Stomach (tissue), 9 donors: ENCODE results near the gene RABGAP1. TPM values are rescaled to one million over a fixed set of nuclear protein-coding genes. Genes with fewer than 3 reads are reported as not detected.
A peak's percentile ranks its signal among the peaks of the same experiment; 100 is the strongest.

Source experiments
- DNase-seq, 2 donors: peaks; one replicate each; pipeline versions ENCODE4 v3.0.0 to v3.0.0-alpha.2; 2013 to 2019
- H3K27ac ChIP-seq, 5 donors: fragments of 200-600 bp in 4 of 5; sonication (generic) in 4 of 5; one replicate each; pipeline ENCODE4 v1.5.1; 2013 to 2019; ENCODE audit warnings: mild to moderate bottlenecking in 1 of 5, moderate library complexity in 1 of 5
- H3K27me3 ChIP-seq, 3 donors: fragments of 200-600 bp; sonication (generic); one replicate each; pipeline ENCODE4 v1.5.1; 2017 to 2019; ENCODE audit warnings: mixed run types in 1 of 3
- H3K36me3 ChIP-seq, 4 donors: fragments of 200-600 bp; sonication (generic); 1 replicate in 3 of 4; 2 replicates in 1 of 4; pipeline ENCODE4 v1.5.1; 2016 to 2019
- H3K4me1 ChIP-seq, 4 donors: fragments of 200-600 bp; sonication (generic); one replicate each; pipeline ENCODE4 v1.5.1; 2016 to 2019
- H3K4me3 ChIP-seq, 4 donors: fragments of 200-600 bp; sonication (generic) in 3 of 4; one replicate each; pipeline ENCODE4 v1.5.1; 2016 to 2019; ENCODE audit warnings: mild to moderate bottlenecking in 1 of 4
- H3K9me3 ChIP-seq, 4 donors: fragments of 200-600 bp; sonication (generic); one replicate each; pipeline ENCODE4 v1.5.1; 2016 to 2019
- CTCF ChIP-seq, 7 experiments: fragments of 450-650 bp in 4 of 7; fragments of 200-600 bp in 3 of 7; sonication (generic) in 3 of 7; IDR thresholded peaks; one replicate each; pipeline ENCODE4 v1.5.1; 2016 to 2019; ENCODE audit warnings: antibody characterized with exemption in 7 of 7, control low read depth in 2 of 7, mild to moderate bottlenecking in 1 of 7
- EP300 ChIP-seq: sonication (generic); formaldehyde crosslinking; IDR thresholded peaks from one replicate; pipeline ENCODE4 v1.6.1; 2017; ENCODE audit warnings: antibody characterized with exemption
- POLR2A ChIP-seq, 4 donors: fragments of 450-650 bp; IDR thresholded peaks; one replicate each; pipeline ENCODE4 v1.6.1; 2016; ENCODE audit warnings: antibody characterized with exemption in 4 of 4, control low read depth in 2 of 4, mild to moderate bottlenecking in 1 of 4, moderate library complexity in 1 of 4
- POLR2AphosphoS5 ChIP-seq, 3 donors: sonication (generic); formaldehyde crosslinking; IDR thresholded peaks; one replicate each; pipeline ENCODE4 v1.6.1; 2016; ENCODE audit warnings: antibody characterized with exemption in 3 of 3
- WGBS, 5 donors: extraction: QIAGEN DNeasy Blood & Tissue Kit in 3 of 5; methylation state at CpG; one replicate each; pipeline versions ENCODE4 v1.1.5 to v1.1.7; 2013 to 2018; 5-methylcytosine and 5-hydroxymethylcytosine counted together
- intact Hi-C: fragments of 100-400 bp; cut with DNase I; formaldehyde crosslinking; loops from one replicate; pipeline ENCODE4 v1.15.1; 2023; ENCODE audit warnings: low total_unique reads
- polyA plus RNA-seq, 3 donors: library from polyadenylated mRNA; stranded (reverse); fragments of 200-250 nt; gene quantifications; one replicate each; pipeline ENCODE4 v1.2.3, GENCODE V29; 2013
- total RNA-seq, 5 donors: library from RNA; depleted of rRNA; stranded (reverse); fragments of >200 nt; gene quantifications; one replicate each; pipeline versions ENCODE4 v1.1.0 to v1.2.3, GENCODE V29; 2014 to 2016
- donor health status: healthy with polysubstance abuse.
- donor health status: Bipolar disorder and iron deficiency.
- donor health status: healthy.

The RABGAP1 gene
- total and polyA plus RNA-seq, 8 donors = 7.0 to 157 (median 33.0) TPM

GRCh38 chr9:122961139-122961538, 20.3 kb downstream of the RABGAP1 start:
- intact Hi-C loops = no loop called here
- H3K27me3 ChIP-seq = no peaks in the 10 kb centered on the region
- H3K4me1 ChIP-seq = peaks cover 0 to 15% (median 2%) of the 10 kb centered on the region in 4 donors
- TF ChIP-seq POLR2A (IDR thresholded peaks at IDR 0.05) (no peak), POLR2AphosphoS5 (IDR thresholded peaks at IDR 0.05) (no peak), CTCF (IDR thresholded peaks at IDR 0.05) (no peak), EP300 (no peak)
- 86 to 100% (median 93%) methylated on average over 1 of the region's 1 CpG for WGBS, 5 donors
- peaks cover 0 to 57% (median 45%) of the 10 kb centered on the region in 4 donors for H3K36me3 ChIP-seq
- DNase-seq = no peak
- H3K4me3 ChIP-seq = no peak overlapping the region
- H3K27ac ChIP-seq = no peak overlapping the region
- no peaks in the 10 kb centered on the region for H3K9me3 ChIP-seq

GRCh38 chr9:122975196-122975595, 34.4 kb downstream of the RABGAP1 start:
- intact Hi-C loops = no loop called here

DNA sequence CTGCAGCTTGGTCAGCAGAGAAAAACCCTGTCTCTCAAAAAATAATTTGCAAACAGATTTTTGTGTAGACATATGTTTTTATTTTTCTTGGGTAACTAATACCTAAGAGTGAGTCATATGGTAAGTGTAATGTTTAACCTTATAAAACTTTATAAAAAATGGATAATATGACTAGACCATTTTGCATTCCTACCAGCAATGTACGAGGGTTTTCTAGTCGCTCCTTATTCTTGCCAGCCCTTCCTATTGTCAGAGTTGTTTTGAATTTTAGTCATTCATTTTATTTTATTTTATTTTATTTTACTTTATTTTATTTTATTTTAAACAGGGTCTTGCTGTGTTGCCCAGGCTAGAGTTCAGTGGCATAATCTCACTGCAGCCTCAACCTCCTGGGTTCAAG, 37.8 kb downstream of the RABGAP1 start:
- H3K36me3 ChIP-seq = peaks cover 0 to 19% (median 7%) of the 10 kb centered on the region in 4 donors
- no peak overlapping the region for H3K27ac ChIP-seq
- no peak overlapping the region for H3K4me3 ChIP-seq
- no peaks in the 10 kb centered on the region for H3K9me3 ChIP-seq
- no peak for DNase-seq
- peaks cover 0 to 28% (median 15%) of the 10 kb centered on the region in 4 donors for H3K4me1 ChIP-seq
- H3K27me3 ChIP-seq = no peaks in the 10 kb centered on the region
- TF ChIP-seq EP300 = no peak
- intact Hi-C loops = no loop called here
- WGBS, 5 donors = 48 to 91% (median 69%) methylated on average over 2 of the region's 2 CpGs

More at GRCh38 chr9:122975196-122975595, 34.4 kb downstream of the RABGAP1 start:
- Histone ChIP-seq H3K9me3 (no peaks in the 10 kb centered on the region), H3K4me3 (no peak overlapping the region), H3K36me3 (peaks cover 0 to 37% (median 31%) of the 10 kb centered on the region in 4 donors), H3K27ac (peak overlapping the region in 4 of 5 donors; percentile 18 to 65 (median 31)), H3K27me3 (no peaks in the 10 kb centered on the region), H3K4me1 (peaks cover 0 to 21% (median 10%) of the 10 kb centered on the region in 4 donors)
- 51 to 66% (median 64%) methylated on average over 2 of the region's 2 CpGs for WGBS, 5 donors
- no peak for DNase-seq
- no peak for TF ChIP-seq POLR2AphosphoS5 (IDR thresholded peaks at IDR 0.05)
- no peak for TF ChIP-seq EP300
- TF ChIP-seq POLR2A (IDR thresholded peaks at IDR 0.05) = no peak
- no peak for TF ChIP-seq CTCF (IDR thresholded peaks at IDR 0.05)

DNA sequence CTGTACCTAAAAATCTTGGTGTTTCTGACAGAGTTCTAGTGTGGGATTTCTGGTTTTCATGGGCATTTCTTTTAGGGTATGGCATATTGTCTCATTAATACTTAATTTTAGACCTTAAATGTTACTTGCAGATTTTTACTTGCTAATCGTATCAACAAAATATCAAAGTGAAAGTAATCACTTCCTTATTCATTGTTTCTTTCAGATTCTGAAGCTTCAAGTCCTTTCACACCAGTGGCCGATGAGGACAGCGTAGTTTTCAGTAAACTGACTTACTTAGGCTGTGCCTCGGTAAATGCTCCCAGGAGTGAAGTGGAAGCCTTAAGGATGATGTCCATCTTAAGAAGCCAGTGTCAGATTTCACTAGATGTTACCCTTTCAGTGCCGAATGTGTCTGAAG, 45.2 kb downstream of the RABGAP1 start:
- peaks cover 17 to 66% (median 60%) of the 10 kb centered on the region in 4 donors for H3K36me3 ChIP-seq
- TF ChIP-seq CTCF (IDR thresholded peaks at IDR 0.05) (no peak), POLR2AphosphoS5 (IDR thresholded peaks at IDR 0.05) (no peak), POLR2A (IDR thresholded peaks at IDR 0.05) (no peak), EP300 (no peak)
- DNase-seq = no peak
- intact Hi-C loops = loop anchor here (10.0 kb wide), 1 partner anchor 521 kb away; no protein-coding TSS in a partner anchor
- H3K4me1 ChIP-seq = peaks cover 0 to 10% (median 5%) of the 10 kb centered on the region in 4 donors
- 74 to 82% (median 80%) methylated on average over 5 of the region's 5 CpGs for WGBS, 5 donors
- no peak overlapping the region for H3K4me3 ChIP-seq
- H3K27ac ChIP-seq = no peak overlapping the region
- H3K27me3 ChIP-seq = no peaks in the 10 kb centered on the region
- H3K9me3 ChIP-seq = no peaks in the 10 kb centered on the region

GRCh38 chr9:122988141-122988540, 47.3 kb downstream of the RABGAP1 start:
- H3K36me3 ChIP-seq = peaks cover 20 to 74% (median 68%) of the 10 kb centered on the region in 4 donors
- 88 to 100% (median 89%) methylated on average over 2 of the region's 2 CpGs for WGBS, 5 donors
- intact Hi-C loops = loop anchor here (10.0 kb wide), 1 partner anchor 523 kb away; no protein-coding TSS in a partner anchor

More at GRCh38 chr9:122988141-122988540, 47.3 kb downstream of the RABGAP1 start:
- no peaks in the 10 kb centered on the region for H3K27me3 ChIP-seq
- no peak for DNase-seq
- no peak overlapping the region for H3K27ac ChIP-seq
- H3K4me1 ChIP-seq = peaks cover 0 to 10% (median 4%) of the 10 kb centered on the region in 4 donors
- H3K9me3 ChIP-seq = no peaks in the 10 kb centered on the region
- TF ChIP-seq CTCF (IDR thresholded peaks at IDR 0.05) = no peak
- H3K4me3 ChIP-seq = no peak overlapping the region
